NCI-H345 treated with DMSO at 0.1 percent for 48 hours (cell line): ENCODE data around the gene TRAK1.

Experiments used
- DNase-seq: peaks from one replicate; lab custom pipeline; 2025; ENCODE audit not compliant: unreplicated experiment; lab: John Stamatoyannopoulos, UW

Gene TRAK1

DNA sequence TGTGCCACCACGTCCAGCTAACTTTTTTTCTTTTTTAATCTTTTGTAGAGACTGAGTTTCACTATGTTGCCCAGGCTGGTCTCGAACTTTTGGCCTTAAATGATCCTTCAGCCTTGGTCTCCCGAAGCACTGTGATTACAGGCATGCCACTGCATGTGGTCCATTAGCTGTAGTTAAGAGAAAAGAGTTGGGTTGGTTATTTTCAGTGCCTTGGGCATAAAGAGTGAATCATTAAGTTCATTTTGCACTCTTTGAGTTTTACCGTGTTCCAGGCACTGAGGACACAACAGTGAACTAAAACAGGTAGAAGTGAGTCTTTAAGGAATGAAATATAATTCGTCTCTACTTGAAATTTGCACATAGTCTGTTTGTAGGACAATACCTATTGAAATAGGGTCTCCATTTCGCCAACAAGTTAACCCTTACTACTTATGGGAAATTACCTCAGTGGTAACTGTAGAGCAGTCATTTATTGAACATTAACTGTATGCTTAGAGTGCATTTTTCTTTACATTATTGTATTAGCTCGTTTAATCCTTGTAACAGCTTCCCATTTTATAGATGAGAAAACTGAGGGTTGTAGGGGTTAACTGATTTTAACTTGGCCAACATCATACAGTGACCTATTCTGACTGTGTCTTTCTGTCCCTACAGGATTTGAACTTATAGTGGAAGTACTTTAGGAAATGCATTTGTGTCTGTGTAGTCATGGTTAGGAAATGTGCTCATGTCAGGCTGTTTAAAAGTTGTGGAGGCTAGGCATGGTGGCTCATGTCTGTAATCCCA is 22.7 kb upstream of the TRAK1 start:
- no peak for DNase-seq

DNA sequence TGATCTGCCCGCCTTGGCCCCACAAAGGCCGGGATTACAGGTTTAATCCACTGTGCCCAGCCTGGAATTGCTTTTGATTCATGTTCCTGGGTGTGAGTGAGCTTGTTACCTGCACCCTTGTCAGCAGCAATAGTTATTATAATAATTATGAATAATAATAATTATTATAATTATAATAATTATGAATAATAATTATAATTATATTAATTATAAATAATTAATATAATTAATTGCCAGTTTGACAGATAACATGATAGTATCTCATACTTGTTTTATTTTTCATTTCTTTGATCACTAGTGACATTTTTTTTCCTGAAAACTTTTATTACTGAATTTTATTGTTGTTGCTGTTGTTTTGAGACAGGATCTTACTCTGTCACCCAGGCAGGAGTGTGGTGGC is 21.1 kb upstream of the TRAK1 start:
- DNase-seq: no peak

DNA sequence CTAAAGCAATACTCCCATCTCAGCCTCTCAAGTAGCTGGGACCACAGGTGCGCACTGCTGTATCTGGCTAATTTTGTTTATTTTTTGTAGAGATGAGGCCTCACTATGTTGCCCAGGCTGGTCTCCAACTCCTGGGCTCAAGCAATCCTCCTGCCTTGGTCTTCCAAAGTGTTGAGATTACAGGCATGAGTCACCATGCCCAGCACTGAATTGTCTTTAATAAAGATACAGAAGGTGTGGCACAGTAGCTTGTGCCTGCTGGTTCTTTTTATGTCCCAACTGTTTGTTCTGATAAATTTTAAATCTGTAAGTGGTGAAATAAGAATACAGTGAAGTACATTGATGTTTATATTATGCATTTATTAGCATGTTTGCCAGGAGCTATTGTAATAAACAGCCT is 20.6 kb upstream of the TRAK1 start:
- DNase-seq: no peak

DNA sequence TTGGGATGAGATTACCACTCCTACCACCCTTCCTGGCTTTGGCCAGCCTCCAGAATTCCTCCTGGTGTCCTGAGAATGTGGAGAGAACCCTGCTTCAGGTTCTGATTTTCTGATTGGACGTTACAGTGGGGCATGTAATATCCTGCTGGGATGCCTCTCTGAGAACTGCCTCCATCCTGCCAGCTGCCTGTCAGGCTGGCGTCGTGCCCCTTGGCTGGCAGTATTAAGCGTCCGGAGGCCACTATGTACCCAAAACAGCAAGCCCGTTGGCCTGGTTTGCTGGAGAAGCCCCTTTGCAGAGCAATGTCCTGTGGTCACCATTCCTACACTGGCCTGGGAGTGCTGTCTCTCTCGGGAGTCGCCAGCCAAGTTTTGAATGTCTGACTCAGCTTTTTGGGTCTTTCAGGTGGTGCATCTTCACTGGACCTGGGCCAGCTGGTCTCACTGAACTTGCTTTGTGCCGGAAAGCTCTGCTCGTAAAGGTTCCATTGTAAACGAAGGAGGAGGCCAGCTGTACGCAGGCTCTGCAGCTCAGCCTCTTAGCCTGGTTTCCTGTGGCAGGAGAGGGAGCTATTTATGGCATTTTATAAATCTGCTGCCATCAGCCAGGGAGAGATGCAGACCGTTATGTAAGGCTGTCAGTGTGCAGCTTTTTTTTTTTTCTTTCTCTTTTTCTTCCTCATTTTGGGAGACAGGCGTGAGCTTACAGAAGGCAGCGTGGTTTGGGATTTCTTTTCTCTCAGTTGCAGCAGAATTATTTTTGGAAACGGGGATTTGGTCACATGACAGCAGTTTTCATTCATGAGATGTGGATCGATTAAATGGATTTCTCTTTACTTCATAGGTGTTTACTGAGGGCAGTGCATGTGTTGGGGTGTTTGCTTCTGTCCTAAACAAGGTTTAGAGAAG is 19.0 kb upstream of the TRAK1 start:
- DNase-seq: peak; percentile 37

DNA sequence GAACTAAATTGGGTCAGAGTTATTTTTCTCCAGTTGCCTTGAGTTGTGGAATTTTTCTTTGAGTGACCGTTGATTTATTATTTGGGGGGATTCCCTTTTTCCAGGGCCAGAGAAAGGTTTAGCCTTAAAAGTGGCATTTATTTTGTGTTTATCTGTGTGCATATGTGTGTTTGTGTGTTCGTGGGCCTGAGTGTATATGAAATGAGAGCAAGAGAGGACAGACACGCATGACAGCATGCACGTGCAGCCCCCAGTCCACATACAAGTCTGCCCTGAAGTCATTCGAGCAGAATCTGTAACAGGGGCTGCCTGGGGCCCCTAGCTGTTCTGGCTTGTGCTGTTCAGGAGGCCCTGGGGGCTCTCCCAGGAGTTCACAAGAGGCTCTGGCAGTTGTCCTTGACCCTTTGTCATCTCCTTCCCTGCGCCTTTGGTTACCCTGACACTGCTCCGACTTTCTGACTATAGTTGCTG is 18.3 kb upstream of the TRAK1 start:
- DNase-seq: no peak

DNA sequence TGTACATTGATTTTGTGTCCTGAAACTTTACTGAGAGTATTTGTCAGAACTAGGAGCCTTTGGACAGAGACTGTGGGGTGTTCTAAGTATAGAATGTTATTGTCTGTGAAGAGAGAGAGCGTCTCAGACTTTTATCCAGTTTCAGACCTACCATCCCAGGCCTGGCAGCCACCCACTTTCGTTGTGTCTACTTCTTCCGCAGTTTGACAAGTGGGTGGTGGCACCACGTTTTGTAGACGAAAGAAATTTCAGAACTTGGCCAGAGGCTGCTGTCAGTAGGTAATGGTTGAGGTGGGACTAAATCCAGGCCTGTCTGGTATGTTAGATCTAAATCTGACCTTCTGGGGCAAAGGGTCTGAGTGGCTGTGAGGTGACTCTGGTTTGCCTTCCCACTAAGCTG is 13.4 kb upstream of the TRAK1 start:
- DNase-seq: no peak

DNA sequence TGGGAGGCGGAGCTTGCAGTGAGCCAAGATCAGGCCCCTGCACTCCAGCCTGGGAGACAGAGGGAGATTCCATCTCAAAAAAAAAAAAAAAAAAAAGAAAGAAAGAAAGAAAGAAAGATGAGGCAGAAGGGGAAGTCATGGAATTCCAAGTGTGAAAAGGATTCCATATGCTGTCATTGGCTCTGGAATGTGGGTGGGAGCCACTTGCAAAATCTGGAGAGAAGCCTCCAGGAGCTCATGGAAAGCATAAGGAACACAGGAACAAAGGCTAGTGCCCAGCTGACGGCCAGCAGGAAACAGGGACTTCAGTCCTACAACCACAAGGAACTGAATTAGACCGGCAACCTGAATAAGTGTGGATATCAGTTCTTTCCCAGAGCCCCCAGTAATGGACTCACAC is 12.5 kb upstream of the TRAK1 start:
- DNase-seq: no peak

DNA sequence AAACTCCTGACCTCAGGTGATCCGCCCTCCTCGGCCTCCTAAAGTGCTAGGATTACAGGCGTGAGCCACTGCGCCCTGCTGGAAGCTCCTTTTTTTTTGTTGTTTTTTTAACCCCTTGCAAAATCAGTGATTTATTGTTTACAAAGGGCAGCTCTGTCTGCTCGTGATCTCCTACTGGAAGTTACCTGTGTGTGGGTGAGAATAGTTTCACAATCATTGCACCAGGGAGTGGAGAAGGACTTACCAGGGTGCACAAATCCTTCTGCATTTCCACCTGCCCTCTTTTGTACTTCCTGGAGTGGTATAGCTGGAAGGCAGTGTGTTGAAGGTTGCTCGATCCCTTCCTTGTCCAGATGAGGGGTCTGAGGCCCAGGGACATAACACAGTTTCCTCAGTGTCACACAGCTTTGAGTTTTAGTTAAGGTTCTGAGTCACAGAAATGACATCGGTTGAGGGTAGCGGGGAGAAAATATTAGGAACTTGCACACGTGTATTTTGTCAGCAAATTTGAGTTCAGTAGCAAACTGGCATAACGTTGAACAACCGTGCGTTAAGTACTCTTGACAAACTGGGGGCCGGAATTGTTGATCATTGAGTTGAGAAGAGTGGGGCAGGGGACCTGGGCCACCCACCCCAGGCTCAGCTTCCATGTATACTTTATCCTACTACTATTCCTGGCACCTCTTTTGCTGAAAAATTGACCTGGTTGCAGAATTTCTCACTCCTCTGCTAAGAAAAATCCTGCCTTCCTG is 11.3 kb upstream of the TRAK1 start:
- DNase-seq: no peak

DNA sequence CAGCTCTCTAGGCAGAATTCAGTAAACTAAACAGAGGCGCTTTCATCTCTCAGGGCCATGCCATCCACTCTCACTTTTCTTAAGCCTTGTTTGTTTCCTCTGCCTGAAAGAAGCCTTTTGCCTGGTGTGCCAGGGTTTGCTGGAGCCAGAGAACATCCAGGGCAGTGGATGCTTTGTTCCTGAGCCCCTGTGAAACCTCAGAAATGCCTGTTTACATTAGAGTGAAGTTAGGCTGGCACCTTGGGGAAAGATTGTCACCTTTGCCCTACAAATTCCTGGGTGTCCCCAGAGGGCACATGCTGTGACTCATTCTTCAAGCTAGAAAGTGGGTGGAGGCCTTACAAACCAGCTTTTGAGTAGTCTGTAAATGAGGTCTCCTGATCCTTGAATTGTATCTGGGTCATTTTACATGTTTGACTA is 10.7 kb upstream of the TRAK1 start:
- no peak for DNase-seq

DNA sequence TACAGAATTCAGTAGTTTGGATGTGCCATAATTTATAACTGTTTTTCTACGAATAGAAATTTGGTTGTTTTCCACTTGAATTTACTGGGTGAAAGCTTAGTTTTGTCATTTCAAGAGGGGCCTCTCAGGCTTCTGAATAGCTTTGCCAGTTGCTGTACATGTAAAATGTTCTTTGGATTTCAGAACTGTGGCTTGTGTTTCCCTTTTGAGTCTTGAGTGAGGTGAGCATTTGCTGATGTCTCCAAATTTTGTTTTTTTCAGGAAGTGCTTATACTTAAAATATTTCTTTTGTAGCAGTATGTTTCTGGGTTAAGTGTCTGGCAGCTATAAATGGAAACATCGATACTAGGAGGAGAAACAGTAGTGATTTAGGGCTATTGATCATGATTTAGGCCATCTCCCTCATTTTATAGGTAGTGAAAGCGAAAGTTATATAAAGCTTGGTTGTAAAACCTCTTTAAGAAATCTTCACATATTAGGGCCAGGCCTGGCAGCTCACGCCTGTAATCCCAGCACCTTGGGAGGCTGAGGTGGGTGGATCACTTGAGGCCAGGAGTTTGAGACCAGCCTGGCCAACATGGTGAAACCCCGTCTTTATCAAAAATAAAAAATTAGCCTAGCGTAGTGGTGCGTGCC is 9.2 kb upstream of the TRAK1 start:
- no peak for DNase-seq

DNA sequence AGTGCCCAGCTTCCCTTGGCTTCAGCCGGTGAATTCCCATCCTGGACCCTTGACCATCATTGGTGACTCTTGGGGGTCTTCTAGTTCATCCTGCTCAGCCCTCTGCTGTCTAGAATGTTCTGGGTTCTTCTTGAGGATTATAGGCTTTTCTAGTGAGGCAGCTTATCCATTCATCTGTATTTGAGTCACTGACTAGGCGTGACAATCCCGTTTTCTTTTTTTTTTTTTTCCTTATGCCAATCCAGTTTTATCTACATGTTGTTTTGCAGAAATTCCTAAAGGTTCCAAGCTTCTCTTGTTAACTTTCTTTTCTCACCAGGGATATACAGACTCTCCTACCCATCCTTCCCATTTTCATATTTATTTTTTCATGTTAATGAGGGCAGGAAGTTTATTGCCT is 6.6 kb upstream of the TRAK1 start:
- no peak for DNase-seq

DNA sequence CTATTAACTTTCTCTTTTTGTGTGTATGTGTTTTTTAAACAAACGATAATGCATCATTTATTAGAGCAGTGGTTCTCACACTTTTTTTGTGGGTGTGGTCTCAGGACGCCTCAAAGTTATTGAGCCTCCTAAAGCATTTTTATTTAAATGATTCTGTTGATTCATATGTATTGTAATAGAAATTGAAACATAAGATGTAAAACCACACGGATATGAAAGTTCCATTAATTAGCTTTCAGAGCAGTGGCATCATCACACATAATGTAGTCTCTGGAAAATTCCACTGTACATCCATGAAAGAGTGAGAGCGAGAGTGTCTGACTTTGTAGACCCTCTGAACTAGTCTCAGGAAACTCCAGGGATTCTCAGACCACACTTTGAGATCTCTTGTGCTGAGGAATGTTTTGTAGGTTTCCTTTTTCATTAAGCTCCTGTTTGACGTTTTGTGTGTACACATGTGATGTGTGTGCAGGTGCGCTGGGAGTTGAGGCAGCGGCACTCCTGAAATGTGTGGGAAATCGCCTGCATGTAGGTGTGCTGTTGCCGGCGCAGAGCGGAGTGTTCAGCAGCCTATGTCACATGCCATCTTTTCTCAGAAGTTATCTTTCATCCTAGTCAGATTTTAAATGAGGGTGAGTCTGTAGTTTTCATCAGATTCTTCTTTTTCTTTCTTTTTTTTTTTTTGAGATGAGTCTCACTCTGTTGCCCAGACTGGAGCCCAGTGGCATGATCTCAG is 5.3 kb upstream of the TRAK1 start:
- DNase-seq: no peak

DNA sequence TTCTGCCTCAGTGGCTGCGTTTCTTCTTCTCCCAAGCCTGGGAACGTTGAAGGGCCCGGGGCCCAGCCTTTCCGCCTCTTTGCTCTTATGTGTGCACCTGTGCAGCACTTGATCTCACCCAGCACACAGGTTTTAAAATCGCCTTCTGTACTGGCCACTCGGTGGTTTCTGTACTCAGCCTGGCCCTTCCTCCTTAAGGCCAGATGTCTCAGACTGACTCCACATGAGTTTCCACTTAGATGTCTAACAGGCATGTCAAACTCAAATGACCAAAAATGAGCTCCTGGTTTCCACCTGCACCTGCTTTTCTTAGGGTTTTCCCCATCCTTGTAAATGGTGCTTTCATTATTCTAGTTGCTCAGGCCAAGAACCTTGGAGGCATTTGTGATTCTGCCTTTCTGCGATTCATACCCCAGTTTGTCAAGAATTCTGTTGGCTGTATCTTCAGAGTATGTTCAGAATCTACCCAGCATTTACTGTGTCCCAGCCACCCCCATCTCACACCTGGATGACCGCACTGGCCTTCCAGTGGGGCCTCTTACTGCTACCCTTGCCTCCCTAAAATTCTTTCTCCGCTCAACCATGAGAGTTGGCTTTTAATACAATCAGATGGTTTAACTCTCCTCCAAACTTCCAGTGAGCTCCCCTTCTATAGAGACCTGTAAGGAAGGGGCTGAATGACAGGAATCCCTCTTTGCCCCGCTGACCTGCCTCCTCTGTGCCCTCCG is 2.2 kb upstream of the TRAK1 start:
- DNase-seq: no peak

DNA sequence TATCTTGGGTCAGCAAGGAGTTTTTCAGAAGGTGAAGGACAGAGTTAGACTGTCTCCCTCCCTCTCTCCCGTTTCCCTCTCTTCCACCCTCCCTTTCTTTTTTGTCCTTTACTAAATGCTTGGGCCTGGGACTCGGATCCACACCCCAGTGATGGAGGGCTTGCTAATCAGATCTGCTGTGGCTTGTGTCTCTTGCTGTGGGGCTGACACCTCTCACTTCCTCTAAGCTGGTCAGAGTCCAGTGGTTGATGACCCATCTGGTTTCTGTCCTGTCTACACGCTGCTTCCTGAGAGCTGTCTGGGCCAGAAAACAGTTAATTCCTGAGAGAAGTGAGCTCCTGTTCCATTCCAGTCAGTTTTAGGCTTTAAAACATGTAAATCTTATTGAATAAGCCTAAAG is 849 bp downstream of the TRAK1 start:
- no peak for DNase-seq

DNA sequence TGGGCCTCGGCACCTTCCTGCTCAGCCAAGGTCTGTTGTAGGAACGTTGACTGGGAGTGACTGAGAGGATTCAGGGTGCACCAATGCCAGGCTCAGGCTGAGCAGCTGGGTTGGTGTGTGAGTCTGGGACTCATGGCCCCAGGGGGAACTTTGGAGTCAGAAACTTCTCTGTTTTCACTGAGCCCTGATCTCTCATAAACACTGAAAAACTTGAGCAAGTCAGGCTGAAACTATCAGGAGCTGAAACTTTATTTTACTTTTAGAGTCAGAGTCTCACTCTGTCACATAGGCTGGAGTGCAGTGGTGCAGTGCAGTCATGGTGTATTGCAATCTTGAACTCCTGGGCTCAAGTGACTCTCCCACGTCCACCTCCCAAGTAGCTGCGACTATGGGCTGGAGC is 3.0 kb downstream of the TRAK1 start:
- no peak for DNase-seq

DNA sequence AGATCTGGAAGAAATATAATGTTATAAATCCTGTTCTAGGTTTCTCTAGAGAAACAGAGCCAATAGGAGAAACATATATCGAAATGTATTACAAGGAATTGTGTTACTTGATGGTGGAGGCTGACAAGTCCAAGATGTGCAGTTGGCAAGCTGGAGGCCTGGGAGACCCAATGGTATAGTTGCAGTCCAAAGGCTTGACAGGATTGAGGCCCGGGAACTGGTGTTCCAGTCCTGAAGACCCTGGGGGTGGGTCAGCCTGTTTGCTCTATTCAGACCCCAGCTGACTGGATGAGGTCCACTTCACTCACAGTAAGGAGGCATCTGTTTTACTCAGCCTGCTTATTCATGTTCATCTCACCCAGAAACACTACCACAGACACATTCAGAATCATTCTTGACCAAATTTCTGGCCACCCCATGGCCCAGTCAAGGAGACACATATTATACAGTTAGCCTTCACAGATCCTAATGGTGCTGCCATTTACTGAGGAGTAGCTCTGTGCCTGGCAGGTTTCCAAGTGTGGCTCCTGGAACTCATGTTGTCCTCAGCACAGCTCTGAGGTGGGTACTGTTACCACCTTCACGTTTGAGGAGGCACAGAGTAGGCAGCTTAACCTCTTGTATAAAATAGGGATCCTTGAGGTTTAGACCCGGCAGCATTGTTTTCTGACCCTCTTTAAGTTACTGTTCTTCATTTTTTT is 3.7 kb downstream of the TRAK1 start:
- DNase-seq: no peak

DNA sequence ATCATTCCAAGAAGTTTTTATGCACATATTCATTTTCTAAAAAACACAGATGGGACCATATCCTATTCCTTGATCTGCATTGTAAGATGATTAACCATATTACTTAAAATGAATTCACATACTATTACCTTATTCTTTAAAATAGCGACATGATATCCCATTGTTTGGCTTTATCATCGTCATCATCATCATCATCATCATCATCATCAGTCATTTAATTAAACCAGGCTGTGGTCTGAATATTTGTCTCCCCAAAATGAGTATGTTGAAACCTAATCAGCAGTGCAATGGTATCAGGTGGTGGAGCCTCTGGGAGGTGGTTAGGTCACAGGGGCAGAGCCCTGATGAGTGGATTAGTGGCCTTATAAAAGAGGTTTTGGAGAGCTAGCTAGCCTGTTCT is 4.4 kb downstream of the TRAK1 start:
- no peak for DNase-seq

DNA sequence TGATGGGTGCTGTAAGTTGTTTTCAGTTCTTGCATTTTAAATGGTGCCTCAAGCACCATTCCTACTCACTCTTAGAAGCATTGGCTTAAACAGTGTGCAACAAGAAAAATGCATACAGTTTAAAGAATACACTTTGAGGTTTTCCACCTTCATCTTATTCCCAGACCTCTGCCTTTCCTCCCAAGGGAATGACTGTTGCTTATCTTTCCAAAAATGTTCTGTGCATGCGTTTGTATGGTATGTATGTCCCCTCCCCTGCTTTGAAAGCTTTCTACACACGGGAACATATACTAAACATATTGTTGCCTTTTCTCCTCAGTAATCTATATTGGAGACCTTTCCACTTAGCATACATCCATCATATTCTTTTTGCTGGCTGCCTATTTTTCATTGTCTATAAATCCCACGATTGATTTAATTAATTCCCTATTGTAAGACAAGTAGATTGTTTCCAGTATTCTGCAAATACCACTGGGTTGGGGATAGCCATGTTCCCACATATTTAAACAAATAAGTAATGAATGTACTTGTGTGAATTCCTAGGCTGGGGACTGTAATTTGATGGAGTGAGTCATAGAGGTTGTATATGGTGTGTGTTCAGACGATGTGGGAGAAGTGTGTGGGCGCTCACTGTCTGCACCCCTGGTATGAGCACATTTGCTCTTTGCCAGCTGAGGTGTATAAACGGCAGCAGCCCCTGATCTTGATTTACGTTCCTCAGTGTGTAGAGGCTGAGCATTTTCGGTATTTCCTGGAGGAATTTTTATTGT is 5.8 kb downstream of the TRAK1 start:
- DNase-seq: no peak
